Esophagus squamous epithelium (tissue), 5 donors: Measurements from ENCODE around the gene NAA80. TPM values are rescaled to one million over a fixed set of nuclear protein-coding genes. Genes with fewer than 3 reads are reported as not detected.

Experiments used
- DNase-seq: peaks from one replicate; lab custom pipeline; 2025; lab: John Stamatoyannopoulos, UW
- H3K27ac ChIP-seq, 4 donors: fragments of 200-600 bp; sonication (generic); one replicate each; pipeline ENCODE4 v1.5.1; 2016 to 2019; ENCODE audit warnings: mild to moderate bottlenecking in 1 of 4
- H3K27me3 ChIP-seq, 4 donors: fragments of 200-600 bp; sonication (generic); 1 replicate in 3 of 4; 2 replicates in 1 of 4; pipeline versions ENCODE4 v1.5.1 to v1.6.0; 2017 to 2021; ENCODE audit warnings: antibody characterized with exemption in 1 of 4
- H3K36me3 ChIP-seq, 3 donors: fragments of 200-600 bp; sonication (generic); one replicate each; pipeline ENCODE4 v1.5.1; 2016 to 2019
- H3K4me1 ChIP-seq, 3 donors: fragments of 200-600 bp; sonication (generic); one replicate each; pipeline ENCODE4 v1.5.1; 2017 to 2019
- H3K4me3 ChIP-seq, 4 donors: fragments of 200-600 bp; sonication (generic); 1 replicate in 3 of 4; 2 replicates in 1 of 4; pipeline ENCODE4 v1.5.1; 2016 to 2019; ENCODE audit warnings: mild to moderate bottlenecking in 2 of 4, moderate library complexity in 1 of 4
- H3K9me3 ChIP-seq, 3 donors: fragments of 200-600 bp; sonication (generic); one replicate each; pipeline ENCODE4 v1.5.1; 2016 to 2019
- CTCF ChIP-seq, 6 experiments: fragments of 450-650 bp in 4 of 6; fragments of 200-600 bp in 2 of 6; sonication (generic) in 2 of 6; IDR thresholded peaks; one replicate each; pipeline ENCODE4 v1.5.1; 2016 to 2019; ENCODE audit warnings: antibody characterized with exemption in 6 of 6, mild to moderate bottlenecking in 4 of 6, moderate library complexity in 4 of 6
- POLR2A ChIP-seq, 4 donors: fragments of 450-650 bp; IDR thresholded peaks; one replicate each; pipeline ENCODE4 v1.6.1; 2017; ENCODE audit warnings: antibody characterized with exemption in 4 of 4, mild to moderate bottlenecking in 4 of 4, moderate library complexity in 3 of 4
- WGBS, 2 donors: methylation state at CpG; one replicate each; pipeline ENCODE4 v1.1.5; 2018; 5-methylcytosine and 5-hydroxymethylcytosine counted together
- intact Hi-C: fragments of 100-400 bp; cut with DNase I; formaldehyde crosslinking; loops from one replicate; pipeline ENCODE4 v1.15.0; 2022
- total RNA-seq, 4 donors: library from RNA; depleted of rRNA; stranded (reverse); fragments of >200 nt; gene quantifications; one replicate each; pipeline ENCODE4 v1.1.0, GENCODE V29; 2016
- donor health status: DM: yes; HTN: yes; CAD: no.

The NAA80 gene
- total RNA-seq, 4 donors from 2014 or later, result 6.0 to 16.2 (median 7.7) TPM

- Histone ChIP-seq H3K36me3 (peaks cover 0 to 13% (median 0%) of the 10 kb centered on the region in 3 donors), H3K4me3 (no peak overlapping the region), H3K27ac (no peak overlapping the region), H3K4me1 (peaks cover 32 to 50% (median 32%) of the 10 kb centered on the region in 3 donors), H3K9me3 (no peaks in the 10 kb centered on the region), H3K27me3 (no peaks in the 10 kb centered on the region)
- intact Hi-C loops, result no loop called here
- TF ChIP-seq CTCF (IDR thresholded peaks at IDR 0.05) (no peak), POLR2A (IDR thresholded peaks at IDR 0.05) (no peak)
- WGBS, 2 donors, result 84 to 100% methylated on average over 4 to 5 of the region's 18 CpGs
- no peak for DNase-seq
Observed at GRCh38 chr3:50296721-50297383, 2.4 kb downstream of the NAA80 start.

GRCh38 chr3:50295553-50296431, 3.4 kb downstream of the NAA80 start:
- no peaks in the 10 kb centered on the region for H3K9me3 ChIP-seq
- no peak overlapping the region for H3K4me3 ChIP-seq
- peaks cover 0 to 13% (median 0%) of the 10 kb centered on the region in 3 donors for H3K36me3 ChIP-seq
- no peak overlapping the region for H3K27ac ChIP-seq
- DNase-seq, result no peak
- whole genome bisulfite sequencing, 2 donors, result 87 to 96% methylated on average over 6 to 8 of the region's 8 CpGs
- peaks cover 39 to 51% (median 39%) of the 10 kb centered on the region in 3 donors for H3K4me1 ChIP-seq
- intact Hi-C loops, result no loop called here
- TF ChIP-seq CTCF (IDR thresholded peaks at IDR 0.05) (no peak), POLR2A (IDR thresholded peaks at IDR 0.05) (no peak)
- H3K27me3 ChIP-seq, result no peaks in the 10 kb centered on the region

GRCh38 chr3:50294492-50295403, 4.5 kb downstream of the NAA80 start:
- intact Hi-C loops, result no loop called here
- H3K36me3 ChIP-seq, result peaks cover 6 to 22% (median 7%) of the 10 kb centered on the region in 3 donors
- no peak overlapping the region for H3K4me3 ChIP-seq
- DNase-seq, result no peak
- WGBS, 2 donors, result 87 to 92% methylated on average over 7 to 11 of the region's 22 CpGs
- H3K4me1 ChIP-seq, result peaks cover 29 to 50% (median 35%) of the 10 kb centered on the region in 3 donors
- no peak overlapping the region for H3K27ac ChIP-seq
- TF ChIP-seq CTCF (IDR thresholded peaks at IDR 0.05), result no peak
- no peak for TF ChIP-seq POLR2A (IDR thresholded peaks at IDR 0.05)
- no peaks in the 10 kb centered on the region for H3K9me3 ChIP-seq
- no peaks in the 10 kb centered on the region for H3K27me3 ChIP-seq

- H3K4me3 ChIP-seq, result no peak overlapping the region
- TF ChIP-seq CTCF (IDR thresholded peaks at IDR 0.05) (no peak), POLR2A (IDR thresholded peaks at IDR 0.05) (no peak)
- H3K27ac ChIP-seq, result no peak overlapping the region
- intact Hi-C loops, result no loop called here
- no peak for DNase-seq
- H3K9me3 ChIP-seq, result no peaks in the 10 kb centered on the region
- no peaks in the 10 kb centered on the region for H3K27me3 ChIP-seq
- WGBS, 2 donors, result 82 to 100% methylated on average over 2 to 4 of the region's 4 CpGs
- H3K36me3 ChIP-seq, result peaks cover 13 to 29% (median 14%) of the 10 kb centered on the region in 3 donors
- H3K4me1 ChIP-seq, result peaks cover 28 to 49% (median 33%) of the 10 kb centered on the region in 3 donors
Observed at GRCh38 chr3:50294089-50294488, 5.1 kb downstream of the NAA80 start.
